Effector CD4-positive, alpha-beta T cell (primary cell): ENCODE results near the gene RCN1.
"Not testable (repeated sequence)": the region's sequence is repeated elsewhere in the genome, so short reads cannot be mapped to it uniquely, and the experiment has no call there.

Experiments
- DNase-seq: peaks from one replicate; pipeline ENCODE4 v3.0.0-alpha.2; 2020

RCN1 gene

DNA sequence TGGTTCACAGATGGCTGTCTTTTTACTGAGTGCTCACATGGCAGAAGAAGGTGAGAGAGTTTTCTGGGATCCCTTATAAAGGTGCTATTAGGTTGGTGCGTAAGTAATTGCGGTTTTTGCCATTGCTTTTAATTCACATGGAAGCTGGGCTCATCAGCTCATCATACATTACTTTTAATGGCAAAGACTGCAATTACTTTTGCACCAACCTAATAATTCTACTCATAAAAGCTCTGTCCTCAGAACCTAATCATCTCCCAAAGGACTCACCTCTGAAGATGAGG, 23.0 kb downstream of the RCN1 start:
- no peak for DNase-seq

DNA sequence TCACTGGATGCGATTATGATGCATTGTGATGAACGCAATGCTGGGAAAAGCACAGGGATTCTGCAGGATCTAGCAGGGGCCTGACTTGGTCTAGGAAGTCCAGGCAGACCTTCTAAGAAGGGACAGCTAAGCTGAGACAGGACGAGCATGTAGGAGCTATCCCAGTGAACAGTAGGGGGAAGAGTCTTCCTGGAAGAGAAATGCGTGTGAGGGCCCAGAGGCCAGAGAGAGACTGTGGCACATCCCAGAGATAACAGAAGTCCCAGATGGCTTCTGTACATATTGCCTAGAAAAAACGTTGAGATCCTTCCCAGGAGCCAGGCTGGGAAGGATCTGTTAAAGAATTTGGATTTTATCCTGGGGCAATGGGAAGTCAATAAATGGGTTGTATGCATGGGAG, 24.6 kb downstream of the RCN1 start:
- DNase-seq = no peak

- DNase-seq = no peak
Measured at GRCh38 chr11:32116668-32117067, 25.8 kb downstream of the RCN1 start.

DNA sequence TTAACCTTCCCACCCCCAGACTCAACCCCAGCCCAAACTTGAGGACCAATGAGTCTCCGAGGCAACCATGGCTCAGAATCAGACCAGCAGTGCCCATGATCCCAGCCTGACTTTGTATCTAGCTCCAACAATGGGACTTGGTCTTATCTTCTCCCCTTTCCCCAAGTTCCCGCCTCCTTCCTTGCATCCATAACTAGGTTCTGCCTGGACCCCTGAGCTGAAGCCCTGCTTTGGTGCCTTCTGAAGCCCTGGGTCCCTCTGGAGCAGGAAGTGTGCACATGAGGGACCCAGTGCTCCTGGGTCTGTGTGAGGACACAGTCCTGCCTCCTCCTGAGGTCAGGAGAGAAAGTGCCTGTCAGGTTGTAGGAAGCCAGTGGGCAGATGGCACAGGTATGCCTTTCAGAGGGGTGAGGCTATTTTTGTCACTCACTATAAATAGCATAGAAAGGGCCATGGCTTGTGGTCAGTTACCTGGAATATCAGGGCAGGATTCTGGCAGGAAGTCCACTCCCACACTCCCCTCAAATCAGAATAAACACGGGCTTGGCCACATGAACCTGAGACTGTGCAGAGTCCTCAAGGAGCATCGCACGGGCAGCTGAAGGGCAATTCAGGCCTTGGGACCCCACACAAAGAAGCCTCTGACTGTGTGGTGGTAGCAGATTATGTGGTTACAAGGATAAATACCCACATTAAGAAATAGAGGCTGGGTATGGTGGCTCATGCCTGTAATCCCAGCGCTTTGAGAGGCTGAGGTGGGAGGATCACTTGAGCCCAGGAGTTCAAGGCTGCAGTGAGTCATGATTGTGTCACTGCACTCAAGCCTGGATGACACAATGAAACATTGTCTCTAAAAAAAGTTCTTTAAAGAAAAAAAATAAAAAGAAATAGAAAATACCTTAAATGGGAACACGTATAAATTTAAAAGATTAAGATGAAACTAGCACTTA, 27.4 kb downstream of the RCN1 start:
- DNase-seq = no peak

- not testable (repeated sequence) for DNase-seq
Measured at GRCh38 chr11:32119139-32119538, 28.3 kb downstream of the RCN1 start.

DNA sequence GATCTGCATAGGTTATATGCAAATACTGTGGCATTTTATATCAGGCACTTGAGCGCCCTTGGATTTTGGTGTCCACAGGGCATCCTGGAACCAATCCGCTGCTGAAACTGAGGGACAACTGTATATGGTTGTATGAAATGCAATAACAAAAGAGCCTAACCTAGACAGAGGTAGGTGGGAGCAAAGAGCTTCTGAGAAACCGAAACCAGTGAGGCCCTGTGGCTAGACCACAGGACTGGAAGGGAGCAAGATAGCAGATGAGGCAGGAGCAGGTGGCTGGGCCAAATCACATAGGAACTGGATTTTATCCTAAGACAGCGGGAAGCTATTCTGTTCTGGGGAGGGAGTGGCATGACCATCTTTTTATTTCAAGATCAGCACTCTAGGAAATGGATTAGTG, 30.1 kb downstream of the RCN1 start:
- no peak for DNase-seq

DNA sequence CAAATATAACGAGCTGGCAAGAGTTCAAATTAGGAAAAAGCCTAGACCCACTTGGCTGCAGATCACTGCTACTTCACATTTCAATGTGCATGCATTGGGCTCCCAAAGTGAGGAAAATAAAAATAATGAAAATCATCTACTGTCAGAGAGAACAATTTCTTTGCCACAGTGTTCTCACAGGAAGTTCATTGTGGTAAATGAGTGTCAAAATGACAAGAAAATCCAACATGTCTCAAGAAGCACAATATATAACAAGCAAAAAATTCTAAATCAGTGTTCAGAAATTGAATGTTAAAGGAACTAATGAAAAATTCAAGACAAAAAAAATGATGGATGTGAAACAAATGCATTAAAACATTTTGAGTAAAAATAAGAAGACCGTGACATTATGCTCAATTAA, 31.3 kb downstream of the RCN1 start:
- DNase-seq = no peak

DNA sequence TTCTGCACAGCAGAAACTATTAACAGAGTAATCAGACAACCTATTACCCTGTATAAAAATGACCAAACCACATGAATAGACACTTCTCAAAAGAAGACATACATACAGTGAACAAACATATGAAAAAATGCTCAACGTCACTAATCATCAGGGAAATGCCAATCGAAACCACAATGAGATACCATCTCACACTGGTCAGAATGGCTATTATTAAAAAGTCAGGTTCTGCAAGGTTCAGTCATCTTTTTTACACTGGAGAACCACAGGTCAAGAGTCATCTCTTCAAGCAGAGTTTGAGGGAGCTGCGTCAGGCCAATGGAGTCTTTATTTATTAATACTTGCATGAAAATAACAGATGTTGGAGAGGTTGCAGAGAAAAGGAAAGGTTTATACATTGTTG, 40.4 kb downstream of the RCN1 start:
- no peak for DNase-seq

GRCh38 chr11:32136657-32137056, 45.8 kb downstream of the RCN1 start:
- no peak for DNase-seq

DNA sequence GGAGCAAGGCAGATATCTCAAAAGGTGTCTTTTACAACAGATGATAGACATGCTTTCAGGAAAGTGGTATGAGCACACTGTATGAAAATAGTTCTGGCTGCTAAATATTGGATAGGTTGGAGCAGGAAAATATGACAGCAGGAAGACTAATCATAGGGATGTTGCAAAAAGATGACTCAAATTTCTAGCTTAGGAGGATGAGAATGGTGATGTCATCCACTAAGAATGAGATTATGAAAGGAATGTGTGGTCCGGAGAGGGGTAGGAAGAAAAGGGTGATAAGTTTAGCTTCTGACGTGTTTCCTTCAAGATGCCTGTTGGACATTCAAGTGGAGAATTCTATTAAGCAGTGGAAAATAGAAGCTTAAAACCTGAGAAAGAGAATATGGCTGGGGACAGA, 46.4 kb downstream of the RCN1 start:
- no peak for DNase-seq

GRCh38 chr11:32137869-32138268, 47.0 kb downstream of the RCN1 start:
- no peak for DNase-seq

DNA sequence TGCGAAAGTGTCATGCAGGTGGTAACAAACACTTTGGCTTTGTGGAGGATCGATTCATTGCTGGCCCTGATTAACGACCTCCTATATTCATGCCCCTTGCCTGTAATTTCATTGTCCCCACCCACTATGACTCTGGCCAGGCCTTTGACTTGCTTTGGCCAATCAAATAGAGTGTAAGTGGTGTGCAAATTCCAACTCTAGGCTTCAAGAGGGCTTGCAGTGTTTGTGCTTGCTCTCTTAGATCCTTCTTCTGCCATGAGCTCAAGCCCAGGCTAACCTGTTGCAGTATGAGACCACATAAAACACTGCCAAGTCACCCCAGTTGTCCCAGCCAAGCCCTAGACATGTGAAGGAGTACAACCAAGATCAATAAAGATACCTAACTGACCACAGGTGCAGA, 48.0 kb downstream of the RCN1 start:
- DNase-seq = no peak

DNA sequence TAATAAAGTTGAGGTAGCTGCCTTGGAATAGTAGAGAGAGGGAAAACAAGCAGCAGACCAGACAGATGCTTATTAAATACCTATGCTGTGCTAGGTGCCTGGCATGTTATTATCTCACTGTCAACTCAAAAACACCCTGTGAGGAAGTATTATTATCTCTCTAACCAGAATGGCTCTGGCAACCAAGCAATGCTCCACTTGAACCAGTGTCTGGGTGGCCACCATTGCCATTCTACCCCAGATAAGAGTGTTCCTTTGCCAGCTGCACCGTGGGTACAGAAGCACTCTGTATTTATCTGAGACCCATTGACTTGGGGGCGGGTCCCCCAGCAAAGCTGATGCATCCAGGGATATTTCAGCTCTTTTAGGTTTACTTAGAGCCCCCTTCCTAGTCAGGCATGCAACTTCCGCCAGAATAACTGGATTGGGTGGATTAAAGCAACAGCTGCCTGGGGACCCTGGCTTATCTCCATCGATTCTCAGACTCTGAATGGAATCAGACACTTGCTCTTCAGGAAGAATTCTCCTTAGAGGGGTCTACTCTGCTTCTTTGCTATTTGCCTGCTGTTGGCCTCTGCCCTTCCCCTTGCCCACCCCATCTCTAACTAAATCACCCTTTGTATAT, 49.1 kb downstream of the RCN1 start:
- no peak for DNase-seq

DNA sequence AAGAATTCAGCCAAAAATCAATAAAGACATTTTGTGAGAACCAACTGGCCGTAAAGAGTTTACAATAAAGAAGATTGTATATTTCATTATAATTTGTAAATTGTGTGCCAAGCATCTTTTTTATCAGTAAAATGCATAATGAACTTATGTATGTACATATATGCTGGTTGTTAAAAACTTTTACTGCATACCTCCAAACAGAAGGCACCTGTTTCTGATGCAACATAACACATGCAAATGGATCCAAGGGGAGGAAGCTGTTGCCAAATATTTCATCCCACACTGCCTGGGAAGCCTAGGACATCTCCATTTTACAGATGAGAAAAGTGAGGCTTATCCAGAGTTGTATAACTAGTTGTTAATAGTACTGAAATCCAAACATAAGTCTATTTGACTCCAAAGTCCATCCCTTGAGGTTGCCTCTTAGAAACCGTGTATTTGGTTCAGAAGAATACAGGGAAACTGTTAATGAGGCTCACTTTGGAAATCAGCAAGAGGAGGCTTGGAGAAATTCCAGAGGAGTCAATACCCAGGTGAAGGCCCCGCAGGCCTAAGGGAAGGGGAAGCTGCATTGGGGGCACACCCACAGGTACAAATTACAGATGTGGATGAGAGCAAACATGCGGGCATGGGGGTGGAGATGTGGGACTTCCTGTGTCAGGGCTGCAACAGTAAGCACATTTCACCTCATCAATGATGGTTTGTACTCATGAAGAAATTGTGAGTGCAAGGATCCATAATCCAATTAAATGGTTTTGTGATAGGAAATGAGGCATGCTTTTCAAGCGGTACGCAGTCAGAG, 51.1 kb downstream of the RCN1 start:
- DNase-seq = no peak

GRCh38 chr11:32143378-32143777, 52.5 kb downstream of the RCN1 start:
- DNase-seq = no peak

DNA sequence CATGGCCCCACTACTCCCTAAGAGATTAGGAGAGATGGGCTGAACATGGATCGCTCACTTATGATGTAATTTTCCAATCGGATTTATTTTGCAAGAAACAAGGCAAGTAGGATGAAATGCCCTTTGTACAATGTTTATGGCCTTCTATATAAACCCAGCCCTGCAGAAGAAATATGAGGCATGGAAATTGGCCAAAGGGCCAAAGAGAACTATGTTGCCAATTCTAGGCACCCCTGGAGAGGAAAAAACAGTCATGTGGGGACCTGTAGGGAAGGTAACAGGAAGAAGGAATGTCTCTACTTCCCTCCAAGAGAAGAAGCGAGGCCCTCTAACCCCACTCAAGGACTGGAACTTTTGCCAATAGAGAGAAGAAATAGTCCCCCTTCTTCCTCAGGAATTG, 54.4 kb downstream of the RCN1 start:
- no peak for DNase-seq

DNA sequence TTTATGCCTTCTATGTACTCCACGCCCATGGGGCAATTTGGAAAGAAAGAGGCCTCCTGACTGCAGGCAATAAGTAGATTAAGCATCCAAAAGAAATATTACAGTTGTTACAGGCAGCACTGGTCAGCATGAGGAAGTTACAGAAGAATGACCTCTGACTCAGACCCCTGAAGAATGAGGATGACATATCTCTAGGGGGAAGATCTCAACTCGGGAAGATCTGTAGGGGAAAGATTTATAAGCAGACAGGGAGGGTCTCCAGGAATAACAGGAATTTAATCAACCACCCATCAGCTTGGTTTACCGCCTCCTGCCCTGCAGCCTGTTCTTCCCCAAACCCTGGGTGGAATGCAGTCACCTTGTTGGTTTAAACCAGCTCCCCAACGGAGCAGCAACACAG, 58.0 kb downstream of the RCN1 start:
- DNase-seq = no peak

- no peak for DNase-seq
Measured at GRCh38 chr11:32149748-32150147, 58.9 kb downstream of the RCN1 start.

DNA sequence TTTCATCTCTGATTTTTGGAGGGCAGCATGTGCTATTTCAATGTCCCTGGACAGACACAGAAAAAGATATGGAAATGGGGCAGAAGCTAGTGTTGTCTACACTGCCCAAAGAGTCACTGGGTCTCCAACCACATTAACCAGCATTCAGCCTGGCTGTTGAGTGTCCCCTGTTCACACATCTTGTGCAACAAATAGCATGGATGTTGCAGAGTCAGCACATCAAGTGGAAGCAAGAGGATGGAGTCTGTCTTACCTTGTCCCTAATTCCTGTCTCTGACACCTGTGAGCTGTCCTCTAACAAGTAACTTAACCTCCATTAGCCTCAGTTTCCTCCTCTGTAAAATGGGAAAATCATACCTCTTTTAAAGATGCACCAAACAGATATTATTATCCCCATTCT, 60.2 kb downstream of the RCN1 start:
- DNase-seq = no peak

GRCh38 chr11:32152216-32152615, 61.3 kb downstream of the RCN1 start:
- DNase-seq = no peak

DNA sequence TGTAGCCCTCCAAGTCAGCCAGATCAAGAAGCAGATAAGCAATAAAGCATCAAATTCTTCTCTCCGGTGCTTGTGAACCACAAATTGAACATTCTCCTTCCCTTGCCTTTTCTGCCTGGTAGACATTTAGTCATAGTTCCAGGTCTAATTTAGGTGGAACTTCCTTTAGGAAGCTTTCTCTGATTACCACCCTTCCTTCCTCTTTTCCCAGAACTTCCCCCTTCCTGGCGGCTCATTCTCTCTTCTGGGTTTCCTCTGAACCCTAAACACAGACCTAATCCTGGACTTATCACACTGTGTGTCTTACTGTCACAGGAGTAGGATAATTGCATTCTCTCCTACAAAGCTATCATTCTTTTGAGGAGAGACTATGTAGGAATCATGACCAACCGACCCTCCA, 61.9 kb downstream of the RCN1 start:
- DNase-seq = no peak

DNA sequence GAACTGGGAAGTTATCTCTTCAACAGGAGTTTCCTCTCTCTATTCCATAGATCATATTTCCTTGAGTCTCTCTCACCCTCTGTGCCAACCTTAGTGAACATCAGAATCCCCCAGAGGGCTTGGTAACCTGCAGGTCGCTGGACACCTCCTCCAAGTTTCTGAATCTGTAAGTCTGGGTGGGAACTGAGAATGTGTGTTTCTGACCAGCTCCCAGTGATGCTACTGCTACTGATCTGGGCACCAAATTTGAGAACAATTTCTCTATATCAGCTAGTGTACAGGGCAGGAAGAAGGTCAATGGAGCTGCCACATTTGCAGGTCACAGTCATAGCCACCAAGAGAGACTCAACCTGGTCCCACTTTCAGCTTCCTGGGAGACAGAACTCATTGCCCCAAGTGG, 62.9 kb downstream of the RCN1 start:
- no peak for DNase-seq

- no peak for DNase-seq
Measured at GRCh38 chr11:32154275-32154674, 63.4 kb downstream of the RCN1 start.
